Neural cell (in vitro differentiated cells): ENCODE data around the gene SH2D1A. TPM values are rescaled to one million over a fixed set of nuclear protein-coding genes. Genes with fewer than 3 reads are reported as not detected.

Experiments
- H2AFZ ChIP-seq: fragments of 200-600, 300-800 bp; sonication (generic), shearing (Covaris generic); 2 replicates; pipeline ENCODE4 v1.6.0; 2014; ENCODE audit warnings: low read depth, mild to moderate bottlenecking, antibody characterized with exemption, low read length, moderate library complexity
- H3F3A ChIP-seq: fragments of 200-600 bp; shearing (Covaris generic); 2 replicates; pipeline ENCODE4 v1.6.1; 2016; ENCODE audit warnings: mild to moderate bottlenecking, moderate library complexity, mixed read lengths, antibody characterized with exemption, low read length; ENCODE audit not compliant: insufficient read depth, poor library complexity, severe bottlenecking
- H3K27ac ChIP-seq: fragments of 200-600, 300-800 bp; sonication (generic), shearing (Covaris generic); 2 replicates; pipeline ENCODE4 v1.5.1; 2014; ENCODE audit warnings: mild to moderate bottlenecking, low read length, moderate library complexity
- H3K27me3 ChIP-seq: fragments of 300-800, 200-600 bp; sonication (generic), shearing (Covaris generic); 2 replicates; pipeline ENCODE4 v1.6.0; 2014; ENCODE audit warnings: mild to moderate bottlenecking, low read depth, low read length, moderate library complexity; ENCODE audit not compliant: insufficient read depth
- H3K36me3 ChIP-seq: fragments of 300-800, 200-600 bp; sonication (generic), shearing (Covaris generic); 2 replicates; pipeline ENCODE4 v1.5.1; 2014; ENCODE audit warnings: mild to moderate bottlenecking, antibody characterized with exemption, low read length, moderate library complexity; ENCODE audit not compliant: insufficient read depth
- H3K4me2 ChIP-seq: fragments of 300-800, 200-600 bp; sonication (generic), shearing (Covaris generic); 2 replicates; pipeline ENCODE4 v1.6.0; 2014; ENCODE audit warnings: mild to moderate bottlenecking, low read length
- H3K4me3 ChIP-seq: fragments of 300-800, 200-600 bp; sonication (generic), shearing (Covaris generic); 2 replicates; pipeline ENCODE4 v1.5.1; 2014; ENCODE audit warnings: mild to moderate bottlenecking, low read length, moderate library complexity
- H3K79me2 ChIP-seq: fragments of 200-600 bp; shearing (Covaris generic); replicated peaks from 2 replicates; pipeline ENCODE4 v1.6.0; 2014; ENCODE audit warnings: mild to moderate bottlenecking, low read length, moderate library complexity; ENCODE audit not compliant: insufficient read depth
- H3K9ac ChIP-seq: fragments of 300-800, 200-600 bp; sonication (generic), shearing (Covaris generic); 2 replicates; pipeline ENCODE4 v1.6.1; 2016; ENCODE audit warnings: mild to moderate bottlenecking, low read length, mixed read lengths
- H3K9me2 ChIP-seq: fragments of 200-600 bp; shearing (Covaris generic); 2 replicates; pipeline ENCODE4 v1.6.1; 2016; ENCODE audit warnings: mild to moderate bottlenecking, low read length, mixed read lengths; ENCODE audit not compliant: insufficient read depth
- H3K9me3 ChIP-seq: fragments of 200-600, 300-800 bp; sonication (generic), shearing (Covaris generic); 2 replicates; pipeline ENCODE4 v1.6.1; 2016; ENCODE audit warnings: mild to moderate bottlenecking, mixed run types, low read length, moderate library complexity, mixed read lengths
- H4K20me1 ChIP-seq: fragments of 200-600 bp; shearing (Covaris generic); 2 replicates; pipeline ENCODE4 v1.6.1; 2016; ENCODE audit warnings: mild to moderate bottlenecking, mixed run types; ENCODE audit not compliant: insufficient read depth
- EP300 ChIP-seq: fragments of 450-650 bp; conservative IDR thresholded peaks from 2 replicates; pipeline ENCODE4 v1.6.1; 2014; ENCODE audit warnings: antibody characterized with exemption, mild to moderate bottlenecking, moderate library complexity; ENCODE audit not compliant: poor library complexity, severe bottlenecking
- EZH2 ChIP-seq: fragments of 200-600, 300-800 bp; shearing (Covaris generic), sonication (generic); IDR thresholded peaks from 2 replicates; pipeline ENCODE4 v1.6.1; 2014; ENCODE audit warnings: antibody characterized with exemption, low read length, borderline replicate concordance, mild to moderate bottlenecking; ENCODE audit not compliant: insufficient read depth, poor library complexity, severe bottlenecking
- MXI1 ChIP-seq: fragments of 450-650 bp; conservative IDR thresholded peaks from 2 replicates; pipeline ENCODE4 v1.6.1; 2014; ENCODE audit warnings: antibody characterized with exemption, mild to moderate bottlenecking; ENCODE audit not compliant: poor library complexity, severe bottlenecking
- POLR2AphosphoS5 ChIP-seq: IDR thresholded peaks from 2 replicates; pipeline ENCODE4 v1.6.1; 2012
- RAD21 ChIP-seq: fragments of 450-650 bp; conservative IDR thresholded peaks from 2 replicates; pipeline ENCODE4 v1.6.1; 2014; ENCODE audit warnings: antibody characterized with exemption, mild to moderate bottlenecking, moderate library complexity
- SMC3 ChIP-seq: fragments of 450-650 bp; conservative IDR thresholded peaks from 2 replicates; pipeline ENCODE4 v1.6.1; 2014; ENCODE audit warnings: antibody characterized with exemption, mild to moderate bottlenecking, moderate library complexity; ENCODE audit not compliant: poor library complexity
- TAF1 ChIP-seq: IDR thresholded peaks from 2 replicates; pipeline ENCODE4 v1.6.1; 2012; ENCODE audit warnings: low read depth
- polyA plus RNA-seq: library from polyadenylated mRNA; depleted of rRNA; stranded (reverse); fragments of >200 nt; gene quantifications from 2 replicates; pipeline ENCODE4 v1.2.3, GENCODE V29; 2014
- TF ChIP-seq, protein P1 (sequence below): fragments of 450-650 bp; IDR thresholded peaks from 2 replicates; pipeline ENCODE4 v1.5.1; 2014; ENCODE audit warnings: antibody characterized with exemption, mild to moderate bottlenecking, moderate library complexity; ENCODE audit not compliant: poor library complexity, severe bottlenecking
- TF ChIP-seq, protein P2 (sequence below): IDR thresholded peaks from 2 replicates; pipeline ENCODE4 v1.6.1; 2012; ENCODE audit warnings: borderline replicate concordance

SH2D1A gene
- polyA plus RNA-seq, 1 donor from 2014 or later: not detected

DNA sequence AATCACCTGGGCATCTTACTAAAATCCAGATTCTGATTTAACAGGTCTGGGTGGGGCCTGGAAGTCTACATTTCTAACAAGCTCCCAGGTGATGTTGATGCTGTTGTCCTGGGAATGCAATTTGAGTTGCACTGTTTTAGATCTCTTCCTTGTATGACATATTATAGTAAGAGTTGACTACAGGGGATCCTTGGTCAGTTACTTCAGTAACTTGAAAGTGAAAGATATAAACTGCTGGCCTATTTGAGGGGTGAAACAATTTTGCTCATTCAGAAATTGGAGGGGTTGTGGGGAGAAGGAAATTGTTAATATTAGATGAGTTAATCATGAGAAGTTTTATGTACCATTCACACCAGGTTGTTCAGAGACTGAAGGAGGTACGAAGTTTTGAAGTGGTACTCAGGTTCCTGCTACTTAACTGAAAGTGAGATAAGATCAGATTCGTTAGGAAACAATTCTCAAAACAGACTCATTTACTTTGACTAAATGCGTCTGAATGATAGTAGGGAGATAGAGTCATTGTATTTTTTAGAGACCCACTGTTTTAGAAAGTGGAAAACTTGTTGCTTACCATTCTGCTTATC is 12.5 kb downstream of the SH2D1A start:
- H3K4me2 ChIP-seq: no peak overlapping the region
- H2AFZ ChIP-seq: no peak overlapping the region
- H3K9ac ChIP-seq: no peak overlapping the region
- no peaks in the 10 kb centered on the region for H4K20me1 ChIP-seq
- H3K27ac ChIP-seq: no peak overlapping the region
- no peak for TF ChIP-seq MXI1
- TF ChIP-seq, protein P1, sequence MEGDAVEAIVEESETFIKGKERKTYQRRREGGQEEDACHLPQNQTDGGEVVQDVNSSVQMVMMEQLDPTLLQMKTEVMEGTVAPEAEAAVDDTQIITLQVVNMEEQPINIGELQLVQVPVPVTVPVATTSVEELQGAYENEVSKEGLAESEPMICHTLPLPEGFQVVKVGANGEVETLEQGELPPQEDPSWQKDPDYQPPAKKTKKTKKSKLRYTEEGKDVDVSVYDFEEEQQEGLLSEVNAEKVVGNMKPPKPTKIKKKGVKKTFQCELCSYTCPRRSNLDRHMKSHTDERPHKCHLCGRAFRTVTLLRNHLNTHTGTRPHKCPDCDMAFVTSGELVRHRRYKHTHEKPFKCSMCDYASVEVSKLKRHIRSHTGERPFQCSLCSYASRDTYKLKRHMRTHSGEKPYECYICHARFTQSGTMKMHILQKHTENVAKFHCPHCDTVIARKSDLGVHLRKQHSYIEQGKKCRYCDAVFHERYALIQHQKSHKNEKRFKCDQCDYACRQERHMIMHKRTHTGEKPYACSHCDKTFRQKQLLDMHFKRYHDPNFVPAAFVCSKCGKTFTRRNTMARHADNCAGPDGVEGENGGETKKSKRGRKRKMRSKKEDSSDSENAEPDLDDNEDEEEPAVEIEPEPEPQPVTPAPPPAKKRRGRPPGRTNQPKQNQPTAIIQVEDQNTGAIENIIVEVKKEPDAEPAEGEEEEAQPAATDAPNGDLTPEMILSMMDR: no peak
- no peak for TF ChIP-seq EZH2
- TF ChIP-seq, protein P2, sequence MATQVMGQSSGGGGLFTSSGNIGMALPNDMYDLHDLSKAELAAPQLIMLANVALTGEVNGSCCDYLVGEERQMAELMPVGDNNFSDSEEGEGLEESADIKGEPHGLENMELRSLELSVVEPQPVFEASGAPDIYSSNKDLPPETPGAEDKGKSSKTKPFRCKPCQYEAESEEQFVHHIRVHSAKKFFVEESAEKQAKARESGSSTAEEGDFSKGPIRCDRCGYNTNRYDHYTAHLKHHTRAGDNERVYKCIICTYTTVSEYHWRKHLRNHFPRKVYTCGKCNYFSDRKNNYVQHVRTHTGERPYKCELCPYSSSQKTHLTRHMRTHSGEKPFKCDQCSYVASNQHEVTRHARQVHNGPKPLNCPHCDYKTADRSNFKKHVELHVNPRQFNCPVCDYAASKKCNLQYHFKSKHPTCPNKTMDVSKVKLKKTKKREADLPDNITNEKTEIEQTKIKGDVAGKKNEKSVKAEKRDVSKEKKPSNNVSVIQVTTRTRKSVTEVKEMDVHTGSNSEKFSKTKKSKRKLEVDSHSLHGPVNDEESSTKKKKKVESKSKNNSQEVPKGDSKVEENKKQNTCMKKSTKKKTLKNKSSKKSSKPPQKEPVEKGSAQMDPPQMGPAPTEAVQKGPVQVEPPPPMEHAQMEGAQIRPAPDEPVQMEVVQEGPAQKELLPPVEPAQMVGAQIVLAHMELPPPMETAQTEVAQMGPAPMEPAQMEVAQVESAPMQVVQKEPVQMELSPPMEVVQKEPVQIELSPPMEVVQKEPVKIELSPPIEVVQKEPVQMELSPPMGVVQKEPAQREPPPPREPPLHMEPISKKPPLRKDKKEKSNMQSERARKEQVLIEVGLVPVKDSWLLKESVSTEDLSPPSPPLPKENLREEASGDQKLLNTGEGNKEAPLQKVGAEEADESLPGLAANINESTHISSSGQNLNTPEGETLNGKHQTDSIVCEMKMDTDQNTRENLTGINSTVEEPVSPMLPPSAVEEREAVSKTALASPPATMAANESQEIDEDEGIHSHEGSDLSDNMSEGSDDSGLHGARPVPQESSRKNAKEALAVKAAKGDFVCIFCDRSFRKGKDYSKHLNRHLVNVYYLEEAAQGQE: no peak
- TF ChIP-seq TAF1: no peak
- TF ChIP-seq SMC3: no peak
- TF ChIP-seq EP300: no peak
- TF ChIP-seq RAD21: no peak
- TF ChIP-seq POLR2AphosphoS5: no peak
- no peaks in the 10 kb centered on the region for H3K79me2 ChIP-seq
- no peaks in the 10 kb centered on the region for H3K36me3 ChIP-seq
- H3F3A ChIP-seq: no peaks in the 10 kb centered on the region
- no peaks in the 10 kb centered on the region for H3K27me3 ChIP-seq
- H3K4me3 ChIP-seq: no peak overlapping the region
- H3K9me2 ChIP-seq: no peaks in the 10 kb centered on the region
- H3K9me3 ChIP-seq: no peaks in the 10 kb centered on the region

DNA sequence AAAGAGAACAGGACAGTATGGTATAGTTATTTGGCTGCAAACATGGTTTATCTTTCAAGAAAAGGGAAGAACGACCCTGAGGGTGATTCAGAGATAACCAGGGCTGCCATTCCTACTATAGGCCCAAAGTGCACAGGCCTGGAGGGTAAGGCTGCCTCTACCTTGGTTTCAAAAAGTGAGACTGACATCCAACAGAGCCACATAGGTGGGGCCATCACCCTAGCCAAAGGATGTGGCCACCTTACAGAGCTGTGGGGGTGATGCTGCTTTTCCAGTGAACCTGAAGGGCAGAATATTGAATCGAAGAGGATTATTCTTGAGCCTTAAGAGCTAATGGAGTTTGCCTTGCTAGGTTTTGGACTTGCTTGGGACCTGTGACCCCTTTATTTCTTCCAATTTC is 15.7 kb downstream of the SH2D1A start:
- Histone ChIP-seq H3F3A (no peaks in the 10 kb centered on the region), H3K9me2 (no peaks in the 10 kb centered on the region), H3K9me3 (no peaks in the 10 kb centered on the region), H3K36me3 (no peaks in the 10 kb centered on the region), H3K4me2 (no peak overlapping the region), H3K9ac (no peak overlapping the region), H3K79me2 (no peaks in the 10 kb centered on the region), H3K4me3 (no peak overlapping the region), H3K27ac (no peak overlapping the region), H3K27me3 (no peaks in the 10 kb centered on the region), H4K20me1 (no peaks in the 10 kb centered on the region), H2AFZ (no peak overlapping the region)
- no peak for TF ChIP-seq SMC3
- no peak for TF ChIP-seq TAF1
- TF ChIP-seq EP300: no peak
- TF ChIP-seq RAD21: no peak
- TF ChIP-seq POLR2AphosphoS5: no peak
- TF ChIP-seq, protein P2: no peak
- TF ChIP-seq, protein P1: no peak
- no peak for TF ChIP-seq MXI1
- no peak for TF ChIP-seq EZH2
